GM18867 (cell line): ENCODE results near the gene DPT.
A peak's percentile ranks its signal among the peaks of the same experiment; 100 is the strongest.

Experiments used
- ATAC-seq: cut with Tn5 transposase; IDR thresholded peaks from one replicate; pipeline ENCODE4 v1.9.1; 2021; ENCODE audit warnings: mild to moderate bottlenecking, moderate library complexity; ENCODE audit not compliant: unreplicated experiment

The DPT gene

GRCh38 chr1:168736520-168736919 is 7.5 kb upstream of the DPT start:
- no peak for ATAC-seq

- no peak for ATAC-seq
Observed at GRCh38 chr1:168735974-168736373, 7.0 kb upstream of the DPT start.

- ATAC-seq = no peak
Observed at GRCh38 chr1:168734946-168735345, 5.9 kb upstream of the DPT start.

- no peak for ATAC-seq
Observed at GRCh38 chr1:168734271-168734670, 5.3 kb upstream of the DPT start.

- no peak for ATAC-seq
Observed at GRCh38 chr1:168733241-168733640, 4.2 kb upstream of the DPT start.

- no peak for ATAC-seq
Observed at GRCh38 chr1:168732736-168733135, 3.7 kb upstream of the DPT start.

GRCh38 chr1:168731244-168731953 is 2.4 kb upstream of the DPT start:
- no peak for ATAC-seq

- ATAC-seq = no peak
Observed at GRCh38 chr1:168729405-168729802, 398 bp upstream of the DPT start.

GRCh38 chr1:168726719-168727118 is 2.3 kb downstream of the DPT start:
- ATAC-seq = no peak

GRCh38 chr1:168726281-168726680 is 2.7 kb downstream of the DPT start:
- ATAC-seq = no peak

GRCh38 chr1:168725831-168726230 is 3.2 kb downstream of the DPT start:
- ATAC-seq = no peak

GRCh38 chr1:168725060-168725459 is 3.9 kb downstream of the DPT start:
- no peak for ATAC-seq

GRCh38 chr1:168723000-168723399 is 6.0 kb downstream of the DPT start:
- no peak for ATAC-seq

GRCh38 chr1:168720839-168721238 is 8.2 kb downstream of the DPT start:
- no peak for ATAC-seq

- peak; percentile 72 for ATAC-seq
Observed at GRCh38 chr1:168719306-168720111, 9.5 kb downstream of the DPT start.

- ATAC-seq = no peak
Observed at GRCh38 chr1:168717906-168718891, 10.8 kb downstream of the DPT start.

- ATAC-seq = no peak
Observed at GRCh38 chr1:168714012-168714411, 15.0 kb downstream of the DPT start.

GRCh38 chr1:168709405-168710363 is 19.3 kb downstream of the DPT start:
- ATAC-seq = no peak

GRCh38 chr1:168708698-168709404 is 20.2 kb downstream of the DPT start:
- no peak for ATAC-seq
